Fibroblast of skin of right biceps (primary cell): ENCODE results near the gene SUCNR1.
"Not testable (repeated sequence)": the region's sequence is repeated elsewhere in the genome, so short reads cannot be mapped to it uniquely, and the experiment has no call there.

Experiments used
- DNase-seq: peaks from one replicate; pipeline ENCODE4 v3.0.0-alpha.2; 2013

SUCNR1 gene

GRCh38 chr3:151874079-151874478 is 636 bp downstream of the SUCNR1 start:
- not testable (repeated sequence) for DNase-seq

- DNase-seq = no peak
These were observed 2.3 kb downstream of the SUCNR1 start for GRCh38 chr3:151875759-151876158.

- DNase-seq = no peak
These were observed 3.8 kb downstream of the SUCNR1 start for GRCh38 chr3:151877269-151877668.

- DNase-seq = no peak
These were observed 5.0 kb downstream of the SUCNR1 start for GRCh38 chr3:151878465-151878864.

- peak; percentile 46 for DNase-seq
These were observed 5.6 kb downstream of the SUCNR1 start for GRCh38 chr3:151879037-151879436.

GRCh38 chr3:151879679-151880415 is 6.4 kb downstream of the SUCNR1 start:
- DNase-seq = no peak

- DNase-seq = peak; percentile 82
These were observed 6.9 kb downstream of the SUCNR1 start for GRCh38 chr3:151880416-151880690.

GRCh38 chr3:151881137-151881536 is 7.7 kb downstream of the SUCNR1 start:
- no peak for DNase-seq

GRCh38 chr3:151885397-151885796 is 12.0 kb downstream of the SUCNR1 start:
- DNase-seq = not testable (repeated sequence)

- DNase-seq = not testable (repeated sequence)
These were observed 14.2 kb downstream of the SUCNR1 start for GRCh38 chr3:151887450-151888211.

GRCh38 chr3:151890721-151891141 is 17.3 kb downstream of the SUCNR1 start:
- no peak for DNase-seq

GRCh38 chr3:151891721-151892120 is 18.3 kb downstream of the SUCNR1 start:
- DNase-seq = no peak

- no peak for DNase-seq
These were observed 20.8 kb downstream of the SUCNR1 start for GRCh38 chr3:151894219-151894618.

GRCh38 chr3:151895478-151896241 is 22.2 kb downstream of the SUCNR1 start:
- DNase-seq = no peak

- DNase-seq = peak; percentile 49
These were observed 23.0 kb downstream of the SUCNR1 start for GRCh38 chr3:151896246-151897012.

- DNase-seq = not testable (repeated sequence)
These were observed 24.7 kb downstream of the SUCNR1 start for GRCh38 chr3:151898121-151898520.

GRCh38 chr3:151898564-151899261 is 25.3 kb downstream of the SUCNR1 start:
- DNase-seq = not testable (repeated sequence)

GRCh38 chr3:151899996-151900395 is 26.6 kb downstream of the SUCNR1 start:
- no peak for DNase-seq

- DNase-seq = no peak
These were observed 27.0 kb downstream of the SUCNR1 start for GRCh38 chr3:151900460-151900859.

GRCh38 chr3:151900884-151901643 is 27.6 kb downstream of the SUCNR1 start:
- DNase-seq = peak; percentile 44

- no peak for DNase-seq
These were observed 28.3 kb downstream of the SUCNR1 start for GRCh38 chr3:151901644-151902285.
